Breast epithelium (tissue), 3 donors: ENCODE data around the gene SLC22A23.
"Not testable (repeated sequence)": the region's sequence is repeated elsewhere in the genome, so short reads cannot be mapped to it uniquely, and the experiment has no call there.

Source experiments
- POLR2A ChIP-seq: fragments of 450-650 bp; IDR thresholded peaks from one replicate; pipeline ENCODE4 v1.6.1; 2016; ENCODE audit warnings: antibody characterized with exemption, mild to moderate bottlenecking, moderate library complexity
- TF ChIP-seq, protein P1 (sequence below), 3 donors: fragments of 450-650 bp; IDR thresholded peaks; one replicate each; pipeline ENCODE4 v1.5.1; 2016 to 2017; ENCODE audit warnings: antibody characterized with exemption in 3 of 3, mild to moderate bottlenecking in 3 of 3, moderate library complexity in 3 of 3

DNA sequence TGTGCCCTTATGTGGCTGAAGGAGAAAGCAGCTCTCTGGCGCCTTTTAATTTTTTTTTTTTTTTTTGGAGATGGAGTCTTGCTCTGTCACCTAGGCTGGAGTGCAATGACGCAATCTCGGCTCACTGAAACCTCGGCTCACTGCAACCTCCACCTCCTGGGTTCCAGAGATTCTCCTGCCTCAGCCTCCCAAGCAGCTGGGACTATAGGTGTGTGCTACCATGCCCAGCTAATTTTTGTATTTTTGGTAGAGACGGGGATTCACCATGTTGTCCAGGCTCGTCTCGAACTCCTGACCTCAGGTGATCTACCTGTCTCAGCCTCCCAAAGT is 212.1 kb downstream of the SLC22A23 start:
- TF ChIP-seq, protein P1, sequence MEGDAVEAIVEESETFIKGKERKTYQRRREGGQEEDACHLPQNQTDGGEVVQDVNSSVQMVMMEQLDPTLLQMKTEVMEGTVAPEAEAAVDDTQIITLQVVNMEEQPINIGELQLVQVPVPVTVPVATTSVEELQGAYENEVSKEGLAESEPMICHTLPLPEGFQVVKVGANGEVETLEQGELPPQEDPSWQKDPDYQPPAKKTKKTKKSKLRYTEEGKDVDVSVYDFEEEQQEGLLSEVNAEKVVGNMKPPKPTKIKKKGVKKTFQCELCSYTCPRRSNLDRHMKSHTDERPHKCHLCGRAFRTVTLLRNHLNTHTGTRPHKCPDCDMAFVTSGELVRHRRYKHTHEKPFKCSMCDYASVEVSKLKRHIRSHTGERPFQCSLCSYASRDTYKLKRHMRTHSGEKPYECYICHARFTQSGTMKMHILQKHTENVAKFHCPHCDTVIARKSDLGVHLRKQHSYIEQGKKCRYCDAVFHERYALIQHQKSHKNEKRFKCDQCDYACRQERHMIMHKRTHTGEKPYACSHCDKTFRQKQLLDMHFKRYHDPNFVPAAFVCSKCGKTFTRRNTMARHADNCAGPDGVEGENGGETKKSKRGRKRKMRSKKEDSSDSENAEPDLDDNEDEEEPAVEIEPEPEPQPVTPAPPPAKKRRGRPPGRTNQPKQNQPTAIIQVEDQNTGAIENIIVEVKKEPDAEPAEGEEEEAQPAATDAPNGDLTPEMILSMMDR (IDR thresholded peaks at IDR 0.05), result not testable (repeated sequence)
- not testable (repeated sequence) for TF ChIP-seq POLR2A
